Neural progenitor cell (in vitro differentiated cells): ENCODE data around the gene FTCD. TPM values are rescaled to one million over a fixed set of nuclear protein-coding genes. Genes with fewer than 3 reads are reported as not detected.

Experiments used
- DNase-seq: peaks from one replicate; pipeline ENCODE4 v3.0.0-alpha.2; 2016; ENCODE audit warnings: low spot score
- H2AFZ ChIP-seq: fragments of 200-600 bp; sonication (generic); replicated peaks from 2 replicates; pipeline ENCODE4 v1.6.1; 2016; ENCODE audit warnings: antibody characterized with exemption
- H3F3A ChIP-seq: fragments of 200-600 bp; sonication (generic); 2 replicates; pipeline ENCODE4 v1.6.1; 2016; ENCODE audit warnings: antibody characterized with exemption, low read depth
- H3K27ac ChIP-seq: fragments of 200-600 bp; sonication (generic); 2 replicates; pipeline ENCODE4 v1.5.1; 2016; ENCODE audit warnings: mild to moderate bottlenecking
- H3K27me3 ChIP-seq: fragments of 200-600 bp; sonication (generic); 2 replicates; pipeline ENCODE4 v1.6.1; 2016; ENCODE audit warnings: mild to moderate bottlenecking, moderate library complexity
- H3K36me3 ChIP-seq: fragments of 200-600 bp; sonication (generic); 2 replicates; pipeline ENCODE4 v1.5.1; 2016
- H3K4me1 ChIP-seq: fragments of 200-600 bp; sonication (generic); 2 replicates; pipeline ENCODE4 v1.6.1; 2016; ENCODE audit warnings: mixed run types
- H3K4me2 ChIP-seq: fragments of 200-600 bp; sonication (generic); 2 replicates; pipeline ENCODE4 v1.6.1; 2016
- H3K4me3 ChIP-seq: fragments of 200-600 bp; sonication (generic); 2 replicates; pipeline ENCODE4 v1.5.1; 2016
- H3K79me2 ChIP-seq: fragments of 200-600 bp; sonication (generic); 2 replicates; pipeline ENCODE4 v1.6.1; 2016; ENCODE audit warnings: low read depth
- H3K9ac ChIP-seq: fragments of 200-600 bp; sonication (generic); 2 replicates; pipeline ENCODE4 v1.6.1; 2016
- H3K9me3 ChIP-seq: fragments of 200-600 bp; sonication (generic); 2 replicates; pipeline ENCODE4 v1.5.1; 2016; ENCODE audit warnings: low read depth
- H4K20me1 ChIP-seq: fragments of 200-600 bp; sonication (generic); 2 replicates; pipeline ENCODE4 v1.6.1; 2016; ENCODE audit warnings: low read depth
- H3K27ac Mint-ChIP-seq: 3 replicates; pipeline ENCODE4 v1.8.0; 2021; ENCODE audit warnings: mixed read lengths
- H3K27me3 Mint-ChIP-seq: 2 replicates; pipeline ENCODE4 v1.8.0; 2022; ENCODE audit warnings: low read depth, mild to moderate bottlenecking, inconsistent platforms, moderate library complexity, mixed read lengths; ENCODE audit not compliant: insufficient read depth
- H3K36me3 Mint-ChIP-seq: 3 replicates; pipeline ENCODE4 v1.8.0; 2021; ENCODE audit warnings: mixed read lengths
- H3K4me1 Mint-ChIP-seq: 3 replicates; pipeline ENCODE4 v1.8.0; 2021; ENCODE audit warnings: mixed read lengths
- H3K4me3 Mint-ChIP-seq: 3 replicates; pipeline ENCODE4 v1.8.0; 2021; ENCODE audit warnings: mild to moderate bottlenecking, moderate library complexity, mixed read lengths
- H3K9me3 Mint-ChIP-seq: 3 replicates; pipeline ENCODE4 v1.8.0; 2020; ENCODE audit warnings: mixed read lengths
- EZH2 ChIP-seq: fragments of 200-600 bp; sonication (generic); IDR thresholded peaks from 2 replicates; pipeline ENCODE4 v1.6.1; 2017; ENCODE audit warnings: antibody characterized with exemption, mild to moderate bottlenecking, moderate library complexity
- EZH2phosphoT487 ChIP-seq: fragments of 200-600 bp; sonication (generic); IDR thresholded peaks from 2 replicates; pipeline ENCODE4 v1.6.1; 2017; ENCODE audit warnings: antibody characterized with exemption
- total RNA-seq: library from RNA; depleted of rRNA; stranded (reverse); fragments of >200 nt; gene quantifications from 2 replicates; pipeline ENCODE4 v1.2.3, GENCODE V29; 2015; ENCODE audit warnings: low replicate concordance
- TF ChIP-seq, protein P1 (sequence below): fragments of 200-600 bp; sonication (generic); IDR thresholded peaks from 2 replicates; pipeline ENCODE4 v1.5.1; 2017; ENCODE audit warnings: antibody characterized with exemption, mild to moderate bottlenecking

Gene FTCD
- total RNA-seq, 1 donor from 2014 or later = not detected

DNA sequence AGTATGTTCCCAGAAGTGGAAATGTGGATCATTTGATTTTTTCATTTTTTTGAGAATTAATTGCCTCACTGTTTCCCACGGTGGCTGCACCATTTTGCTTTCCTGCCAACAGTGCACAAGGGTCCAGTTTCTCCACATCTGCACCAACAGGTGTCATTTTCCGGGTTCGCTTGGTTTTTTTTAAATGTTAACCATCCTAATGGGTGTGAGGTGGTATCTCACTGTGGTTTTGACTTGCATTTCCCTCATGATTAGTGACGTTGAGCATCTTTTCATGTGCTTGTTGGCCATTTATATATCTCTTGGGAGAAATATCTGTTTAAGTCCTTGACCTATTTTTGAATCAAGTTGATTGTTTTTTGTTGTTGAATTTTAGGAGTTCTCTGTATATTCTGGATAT lies 54.5 kb downstream of the FTCD start:
- TF ChIP-seq, protein P1, sequence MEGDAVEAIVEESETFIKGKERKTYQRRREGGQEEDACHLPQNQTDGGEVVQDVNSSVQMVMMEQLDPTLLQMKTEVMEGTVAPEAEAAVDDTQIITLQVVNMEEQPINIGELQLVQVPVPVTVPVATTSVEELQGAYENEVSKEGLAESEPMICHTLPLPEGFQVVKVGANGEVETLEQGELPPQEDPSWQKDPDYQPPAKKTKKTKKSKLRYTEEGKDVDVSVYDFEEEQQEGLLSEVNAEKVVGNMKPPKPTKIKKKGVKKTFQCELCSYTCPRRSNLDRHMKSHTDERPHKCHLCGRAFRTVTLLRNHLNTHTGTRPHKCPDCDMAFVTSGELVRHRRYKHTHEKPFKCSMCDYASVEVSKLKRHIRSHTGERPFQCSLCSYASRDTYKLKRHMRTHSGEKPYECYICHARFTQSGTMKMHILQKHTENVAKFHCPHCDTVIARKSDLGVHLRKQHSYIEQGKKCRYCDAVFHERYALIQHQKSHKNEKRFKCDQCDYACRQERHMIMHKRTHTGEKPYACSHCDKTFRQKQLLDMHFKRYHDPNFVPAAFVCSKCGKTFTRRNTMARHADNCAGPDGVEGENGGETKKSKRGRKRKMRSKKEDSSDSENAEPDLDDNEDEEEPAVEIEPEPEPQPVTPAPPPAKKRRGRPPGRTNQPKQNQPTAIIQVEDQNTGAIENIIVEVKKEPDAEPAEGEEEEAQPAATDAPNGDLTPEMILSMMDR = no peak
- no peak for TF ChIP-seq EZH2
- no peak for TF ChIP-seq EZH2phosphoT487
- H3K9ac ChIP-seq = no peak overlapping the region
- H3K9me3 ChIP-seq = peaks cover 8% of the 10 kb centered on the region
- peaks cover 60% of the 10 kb centered on the region for H3K27me3 ChIP-seq
- H3K4me1 ChIP-seq = no peaks in the 10 kb centered on the region
- H2AFZ ChIP-seq = no peak overlapping the region
- no peak overlapping the region for H3K27ac ChIP-seq
- no peak overlapping the region for H3K4me3 ChIP-seq
- H4K20me1 ChIP-seq = no peaks in the 10 kb centered on the region
- Mint-ChIP-seq H3K9me3 (peaks cover 39% of the 10 kb centered on the region), H3K36me3 (peaks cover 11% of the 10 kb centered on the region), H3K4me1 (peaks cover 5% of the 10 kb centered on the region), H3K27me3 (peaks cover 13% of the 10 kb centered on the region), H3K4me3 (peak overlapping the region; percentile 21), H3K27ac (no peak overlapping the region)
- no peak overlapping the region for H3K4me2 ChIP-seq
- DNase-seq = no peak
- no peaks in the 10 kb centered on the region for H3K79me2 ChIP-seq
- no peaks in the 10 kb centered on the region for H3F3A ChIP-seq
- H3K36me3 ChIP-seq = no peaks in the 10 kb centered on the region

DNA sequence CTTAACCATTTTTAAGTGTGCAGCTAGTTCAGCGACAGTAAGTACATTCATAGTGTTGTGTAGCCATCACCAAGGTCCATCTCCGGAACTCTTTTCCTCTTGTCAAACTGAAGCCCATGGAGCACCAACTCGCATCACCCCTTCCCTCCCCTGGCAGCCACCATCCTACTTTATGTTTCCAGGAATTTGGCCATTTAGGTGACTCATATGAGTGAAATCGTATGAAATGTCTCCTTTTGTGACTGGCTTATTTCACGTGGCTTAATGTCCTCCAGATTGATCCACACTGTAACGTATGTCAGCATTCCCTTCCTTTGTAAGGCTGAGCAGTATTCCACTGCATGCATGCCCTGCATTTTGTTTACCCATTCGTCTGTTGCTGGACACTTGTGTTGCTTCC lies 55.0 kb downstream of the FTCD start:
- no peak overlapping the region for H3K4me2 ChIP-seq

DNA sequence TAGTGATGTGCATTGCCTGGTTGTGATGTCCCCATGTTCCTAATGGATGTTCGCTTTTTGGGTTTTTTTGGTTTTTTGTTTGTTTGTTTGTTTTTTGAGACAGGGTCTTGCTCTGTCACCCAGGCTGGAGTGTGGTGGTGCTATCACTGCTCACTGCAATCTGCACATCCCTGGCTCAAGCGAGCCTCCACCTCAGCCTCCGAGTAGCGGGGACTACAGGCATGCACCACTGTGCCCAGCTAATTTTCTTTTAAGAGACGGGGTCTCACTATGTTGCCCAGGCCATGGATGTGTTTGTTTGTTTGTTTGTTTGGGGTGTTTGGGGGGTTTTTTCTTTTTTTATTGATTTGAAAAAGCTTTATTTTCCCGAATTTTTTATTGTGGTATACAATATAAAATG lies 55.4 kb downstream of the FTCD start:
- Histone ChIP-seq H3K9me3 (peaks cover 8% of the 10 kb centered on the region), H3K27me3 (peaks cover 60% of the 10 kb centered on the region)
- H3K4me3 Mint-ChIP-seq = peak overlapping the region; percentile 76

More for the DNA sequence above, 55.0 kb downstream of the FTCD start:
- no peaks in the 10 kb centered on the region for H3F3A ChIP-seq
- peaks cover 8% of the 10 kb centered on the region for H3K9me3 ChIP-seq
- peaks cover 60% of the 10 kb centered on the region for H3K27me3 ChIP-seq
- Mint-ChIP-seq H3K27me3 (peaks cover 13% of the 10 kb centered on the region), H3K36me3 (peaks cover 11% of the 10 kb centered on the region), H3K27ac (no peak overlapping the region), H3K9me3 (peaks cover 34% of the 10 kb centered on the region), H3K4me3 (peak overlapping the region; percentile 21), H3K4me1 (peaks cover 5% of the 10 kb centered on the region)
- H2AFZ ChIP-seq = no peak overlapping the region
- H3K27ac ChIP-seq = no peak overlapping the region
- no peak overlapping the region for H3K4me3 ChIP-seq
- TF ChIP-seq EZH2 (no peak), EZH2phosphoT487 (no peak)
- TF ChIP-seq, protein P1 = no peak
- no peaks in the 10 kb centered on the region for H3K79me2 ChIP-seq
- no peaks in the 10 kb centered on the region for H4K20me1 ChIP-seq
- no peaks in the 10 kb centered on the region for H3K36me3 ChIP-seq
- no peak overlapping the region for H3K9ac ChIP-seq
- H3K4me1 ChIP-seq = no peaks in the 10 kb centered on the region
- DNase-seq = no peak

More for the DNA sequence above, 55.4 kb downstream of the FTCD start:
- no peaks in the 10 kb centered on the region for H4K20me1 ChIP-seq
- H3F3A ChIP-seq = no peaks in the 10 kb centered on the region
- peaks cover 33% of the 10 kb centered on the region for H3K9me3 Mint-ChIP-seq
- H3K27ac ChIP-seq = no peak overlapping the region
- peaks cover 5% of the 10 kb centered on the region for H3K4me1 Mint-ChIP-seq
- no peak overlapping the region for H3K9ac ChIP-seq
- no peaks in the 10 kb centered on the region for H3K36me3 ChIP-seq
- DNase-seq = no peak
- no peak overlapping the region for H3K27ac Mint-ChIP-seq
- peaks cover 13% of the 10 kb centered on the region for H3K27me3 Mint-ChIP-seq
- no peaks in the 10 kb centered on the region for H3K79me2 ChIP-seq
- TF ChIP-seq EZH2 (no peak), EZH2phosphoT487 (no peak)
- TF ChIP-seq, protein P1 = no peak
- no peak overlapping the region for H2AFZ ChIP-seq
- no peak overlapping the region for H3K4me3 ChIP-seq
- no peak overlapping the region for H3K4me2 ChIP-seq
- no peaks in the 10 kb centered on the region for H3K4me1 ChIP-seq
- peaks cover 11% of the 10 kb centered on the region for H3K36me3 Mint-ChIP-seq
